Stimulated activated CD4-positive, alpha-beta T cell treated with anti-CD3 and anti-CD28 coated beads, Interleukin-12 subunit alpha, Interleukin-12 subunit beta, amount 100 ng/mL, for 24 hours (primary cell): Measurements from ENCODE around the gene MBOAT2.

Experiments used
- DNase-seq, 2 experiments: peaks; one replicate each; pipeline ENCODE4 v3.0.0-alpha.2; 2020; ENCODE audit warnings: low read depth in 2 of 2

MBOAT2 gene

GRCh38 chr2:8822218-8822617, 181.3 kb downstream of the MBOAT2 start:
- DNase-seq, result no peak

GRCh38 chr2:8821276-8822217, 181.9 kb downstream of the MBOAT2 start:
- DNase-seq, result no peak

- no peak for DNase-seq
Measured at GRCh38 chr2:8819948-8820347, 183.5 kb downstream of the MBOAT2 start.

- no peak for DNase-seq
Measured at GRCh38 chr2:8819194-8819593, 184.3 kb downstream of the MBOAT2 start.

- DNase-seq, result no peak
Measured at GRCh38 chr2:8817221-8817620, 186.3 kb downstream of the MBOAT2 start.

- DNase-seq, result no peak
Measured at GRCh38 chr2:8806885-8807704, 196.4 kb downstream of the MBOAT2 start.

- no peak for DNase-seq
Measured at GRCh38 chr2:8805278-8806210, 197.9 kb downstream of the MBOAT2 start.

GRCh38 chr2:8803658-8804379, 199.7 kb downstream of the MBOAT2 start:
- DNase-seq, result peak; percentile 12 to 42

- no peak for DNase-seq
Measured at GRCh38 chr2:8802741-8803140, 200.7 kb downstream of the MBOAT2 start.
